Ovary (tissue), 3 donors: ENCODE results near the gene ZNF710.

Source experiments
- EP300 ChIP-seq: sonication (generic); formaldehyde crosslinking; IDR thresholded peaks from one replicate; pipeline ENCODE4 v1.6.1; 2017; ENCODE audit warnings: antibody characterized with exemption
- POLR2A ChIP-seq: fragments of 450-650 bp; IDR thresholded peaks from one replicate; pipeline ENCODE4 v1.6.1; 2017; ENCODE audit warnings: antibody characterized with exemption, mild to moderate bottlenecking, moderate library complexity
- TF ChIP-seq, protein P1 (sequence below), 3 donors: fragments of 450-650 bp in 2 of 3; fragments of 200-600 bp in 1 of 3; IDR thresholded peaks; one replicate each; pipeline versions ENCODE4 v1.5.1 to v1.8.0; 2016 to 2022; ENCODE audit warnings: antibody characterized with exemption in 3 of 3, mild to moderate bottlenecking in 1 of 3
- donor health status: DM: no; HTN: no; CAD: no.

DNA sequence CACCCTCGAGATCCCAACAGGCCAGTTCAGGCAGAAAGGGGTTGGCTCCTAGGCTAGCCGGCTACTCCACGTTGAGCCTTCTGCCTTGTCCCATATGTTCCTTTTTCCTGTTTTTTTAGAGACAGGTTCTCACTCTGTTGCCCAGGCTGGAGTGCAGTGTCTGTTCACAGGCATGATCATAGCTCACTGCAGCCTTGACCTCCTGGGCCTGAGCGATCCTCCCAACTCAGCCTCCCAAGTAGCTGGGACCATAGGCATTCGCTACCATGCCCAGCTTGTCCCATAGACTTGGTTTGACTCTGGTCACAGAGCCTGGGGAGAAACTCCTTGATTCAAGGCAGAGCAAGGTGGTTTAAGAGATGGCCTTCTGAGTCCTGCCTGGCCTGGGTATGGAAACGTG lies 32.3 kb downstream of the ZNF710 start:
- TF ChIP-seq POLR2A: no peak
- TF ChIP-seq, protein P1, sequence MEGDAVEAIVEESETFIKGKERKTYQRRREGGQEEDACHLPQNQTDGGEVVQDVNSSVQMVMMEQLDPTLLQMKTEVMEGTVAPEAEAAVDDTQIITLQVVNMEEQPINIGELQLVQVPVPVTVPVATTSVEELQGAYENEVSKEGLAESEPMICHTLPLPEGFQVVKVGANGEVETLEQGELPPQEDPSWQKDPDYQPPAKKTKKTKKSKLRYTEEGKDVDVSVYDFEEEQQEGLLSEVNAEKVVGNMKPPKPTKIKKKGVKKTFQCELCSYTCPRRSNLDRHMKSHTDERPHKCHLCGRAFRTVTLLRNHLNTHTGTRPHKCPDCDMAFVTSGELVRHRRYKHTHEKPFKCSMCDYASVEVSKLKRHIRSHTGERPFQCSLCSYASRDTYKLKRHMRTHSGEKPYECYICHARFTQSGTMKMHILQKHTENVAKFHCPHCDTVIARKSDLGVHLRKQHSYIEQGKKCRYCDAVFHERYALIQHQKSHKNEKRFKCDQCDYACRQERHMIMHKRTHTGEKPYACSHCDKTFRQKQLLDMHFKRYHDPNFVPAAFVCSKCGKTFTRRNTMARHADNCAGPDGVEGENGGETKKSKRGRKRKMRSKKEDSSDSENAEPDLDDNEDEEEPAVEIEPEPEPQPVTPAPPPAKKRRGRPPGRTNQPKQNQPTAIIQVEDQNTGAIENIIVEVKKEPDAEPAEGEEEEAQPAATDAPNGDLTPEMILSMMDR (IDR thresholded peaks at IDR 0.05): no peak
- TF ChIP-seq EP300: no peak
